IMR-90 (cell line): ENCODE data around the gene CYYR1. TPM values are rescaled to one million over a fixed set of nuclear protein-coding genes. Genes with fewer than 3 reads are reported as not detected.
A peak's percentile ranks its signal among the peaks of the same experiment; 100 is the strongest.

ENCODE experiments used
- ATAC-seq: fragments of 200-7000 bp; cut with Tn5 transposase; 2 replicates; pipeline ENCODE4 v1.9.1; 2020; ENCODE audit warnings: low read depth, mild to moderate bottlenecking, moderate library complexity
- BruUV-seq: library from RNA; stranded (reverse); fragments of 400-500 nt; replicated peaks from 2 replicates; lab custom pipeline; 2021; lab: Mats Ljungman, UMichigan
- CTCF ChIA-PET: fragments of 300-600 bp; formaldehyde crosslinking; extraction: SDS; loops from one replicate; lab custom pipeline; 2021; ENCODE audit warnings: antibody characterized with exemption; lab: Yijun Ruan, JAX
- POLR2A ChIA-PET: fragments of 300-600 bp; sonication (Branson Sonifier 250); formaldehyde crosslinking; loops from one replicate; lab custom pipeline; 2022; ENCODE audit warnings: antibody characterized with exemption; ENCODE audit not compliant: unreplicated experiment; lab: Charles Lee
- DNase-seq: peaks from one replicate; pipeline ENCODE4 v3.0.0; 2013
- H2AFZ ChIP-seq: replicated peaks from 2 replicates; pipeline ENCODE3; 2013; ENCODE audit warnings: low read length, mild to moderate bottlenecking; ENCODE audit not compliant: poor library complexity
- H2AK5ac ChIP-seq: 2 replicates; pipeline ENCODE4 v1.6.1; 2013; ENCODE audit warnings: low read depth, low read length, inconsistent platforms
- H2AK9ac ChIP-seq: replicated peaks from 2 replicates; pipeline ENCODE3; 2013; ENCODE audit warnings: mild to moderate bottlenecking, low read depth, low read length, moderate library complexity; ENCODE audit not compliant: poor library complexity
- H2BK120ac ChIP-seq: 2 replicates; pipeline ENCODE4 v1.6.1; 2013; ENCODE audit warnings: low read depth, low read length, inconsistent platforms
- H2BK15ac ChIP-seq: 3 replicates; pipeline ENCODE4 v1.6.1; 2013; ENCODE audit warnings: low read depth, low read length, inconsistent platforms
- H2BK20ac ChIP-seq: 2 replicates; pipeline ENCODE4 v1.6.1; 2013; ENCODE audit warnings: low read depth, mild to moderate bottlenecking, inconsistent platforms, low read length, moderate library complexity
- H2BK5ac ChIP-seq: 2 replicates; pipeline ENCODE4 v1.6.1; 2013; ENCODE audit warnings: mild to moderate bottlenecking, low read depth, low read length, inconsistent platforms; ENCODE audit not compliant: poor library complexity, severe bottlenecking
- H3K14ac ChIP-seq: replicated peaks from 2 replicates; pipeline ENCODE4 v1.6.1; 2013; ENCODE audit warnings: low read depth, low read length, inconsistent platforms
- H3K18ac ChIP-seq: 2 replicates; pipeline ENCODE4 v1.6.1; 2013; ENCODE audit warnings: low read depth, low read length, control low read depth
- H3K23ac ChIP-seq: 2 replicates; pipeline ENCODE4 v1.6.1; 2013; ENCODE audit warnings: low read depth, low read length, inconsistent platforms
- H3K27ac ChIP-seq: 2 replicates; pipeline ENCODE4 v1.5.1; 2013; ENCODE audit warnings: mild to moderate bottlenecking, control low read depth, low read length; ENCODE audit not compliant: insufficient read depth
- H3K27me3 ChIP-seq: 2 replicates; pipeline ENCODE4 v1.6.1; 2013; ENCODE audit warnings: low read length; ENCODE audit not compliant: control insufficient read depth, insufficient read depth
- H3K36me3 ChIP-seq: 2 replicates; pipeline ENCODE4 v1.6.1; 2013; ENCODE audit warnings: low read length, mixed read lengths; ENCODE audit not compliant: control insufficient read depth, insufficient read depth
- H3K4ac ChIP-seq: 2 replicates; pipeline ENCODE4 v1.6.1; 2013; ENCODE audit warnings: low read depth, low read length, inconsistent platforms
- H3K4me1 ChIP-seq: 2 replicates; pipeline ENCODE4 v1.6.1; 2013; ENCODE audit warnings: low read length, mixed read lengths; ENCODE audit not compliant: control insufficient read depth, insufficient read depth
- H3K4me2 ChIP-seq: 2 replicates; pipeline ENCODE4 v1.6.1; 2013; ENCODE audit warnings: low read depth, mild to moderate bottlenecking, control low read depth, low read length, moderate library complexity
- H3K4me3 ChIP-seq: 2 replicates; pipeline ENCODE4 v1.5.1; 2013; ENCODE audit warnings: low read depth, mild to moderate bottlenecking, control low read depth, low read length, moderate library complexity; ENCODE audit not compliant: insufficient read depth
- H3K56ac ChIP-seq: 2 replicates; pipeline ENCODE4 v1.6.1; 2013; ENCODE audit warnings: low read length, inconsistent platforms; ENCODE audit not compliant: insufficient read depth; ENCODE audit errors: extremely low read depth
- H3K79me1 ChIP-seq, 2 experiments: 2 replicates each; pipeline ENCODE4 v1.6.1; 2013; ENCODE audit warnings: low read length in 2 of 2, inconsistent platforms in 1 of 2, low read depth in 1 of 2
- H3K9ac ChIP-seq: 2 replicates; pipeline ENCODE4 v1.6.1; 2013; ENCODE audit warnings: low read depth, low read length, control low read depth
- H3K9me1 ChIP-seq: 2 replicates; pipeline ENCODE4 v1.6.1; 2013; ENCODE audit warnings: low read length, inconsistent platforms; ENCODE audit not compliant: insufficient read depth
- H3K9me3 ChIP-seq: 2 replicates; pipeline ENCODE4 v1.6.1; 2013; ENCODE audit warnings: low read length; ENCODE audit not compliant: control insufficient read depth, insufficient read depth
- H4K20me1 ChIP-seq: 2 replicates; pipeline ENCODE4 v1.6.1; 2013; ENCODE audit warnings: low read length, inconsistent platforms; ENCODE audit not compliant: insufficient read depth
- H4K5ac ChIP-seq: 2 replicates; pipeline ENCODE4 v1.6.1; 2013; ENCODE audit warnings: mild to moderate bottlenecking, low read depth, low read length, control low read depth
- H4K8ac ChIP-seq, 2 experiments: 2 replicates each; pipeline ENCODE4 v1.6.1; 2013; ENCODE audit warnings: low read depth in 2 of 2, low read length in 2 of 2, control low read depth in 1 of 2, inconsistent platforms in 1 of 2
- H4K91ac ChIP-seq: 2 replicates; pipeline ENCODE4 v1.6.1; 2013; ENCODE audit warnings: low read depth, low read length, inconsistent platforms; ENCODE audit not compliant: insufficient read depth
- BHLHE40 ChIP-seq: fragments of 150-350 bp; IDR thresholded peaks from 2 replicates; pipeline ENCODE4 v1.6.1; 2016; ENCODE audit warnings: mild to moderate bottlenecking, low read depth, low read length
- CEBPB ChIP-seq: IDR thresholded peaks from 2 replicates; pipeline ENCODE4 v1.6.1; 2012; ENCODE audit warnings: low read depth, low read length, improper control_type of control experiment
- CHD1 ChIP-seq: IDR thresholded peaks from 2 replicates; pipeline ENCODE4 v1.6.1; 2012; ENCODE audit warnings: low read depth, low read length, improper control_type of control experiment
- CTCF ChIP-seq: conservative IDR thresholded peaks from 2 replicates; pipeline ENCODE4 v1.5.1; 2012; ENCODE audit warnings: mild to moderate bottlenecking, low read depth, low read length, improper control_type of control experiment
- ELK1 ChIP-seq: fragments of 150-350 bp; IDR thresholded peaks from 2 replicates; pipeline ENCODE4 v1.6.1; 2016; ENCODE audit warnings: low read depth, mild to moderate bottlenecking, low read length, moderate library complexity, borderline replicate concordance
- FOS ChIP-seq: fragments of 150-350 bp; IDR thresholded peaks from 2 replicates; pipeline ENCODE4 v1.6.1; 2016; ENCODE audit warnings: low read depth, low read length
- MAFK ChIP-seq: IDR thresholded peaks from 2 replicates; pipeline ENCODE4 v1.6.1; 2012; ENCODE audit warnings: low read depth, low read length, improper control_type of control experiment
- MAZ ChIP-seq: IDR thresholded peaks from 2 replicates; pipeline ENCODE4 v1.6.1; 2012; ENCODE audit warnings: low read depth, mild to moderate bottlenecking, low read length, improper control_type of control experiment, moderate library complexity, borderline replicate concordance
- MXI1 ChIP-seq: IDR thresholded peaks from 2 replicates; pipeline ENCODE4 v1.6.1; 2012; ENCODE audit warnings: low read depth, mild to moderate bottlenecking, low read length, moderate library complexity, borderline replicate concordance
- NFE2L2 ChIP-seq: fragments of 150-350 bp; IDR thresholded peaks from 2 replicates; pipeline ENCODE4 v1.6.1; 2016; ENCODE audit warnings: low read depth, mild to moderate bottlenecking, low read length
- POLR2A ChIP-seq: IDR thresholded peaks from 2 replicates; pipeline ENCODE4 v1.6.1; 2012; ENCODE audit warnings: mild to moderate bottlenecking, low read depth, low read length
- RAD21 ChIP-seq: IDR thresholded peaks from 2 replicates; pipeline ENCODE4 v1.6.1; 2012; ENCODE audit warnings: low read length, improper control_type of control experiment
- RCOR1 ChIP-seq: IDR thresholded peaks from 2 replicates; pipeline ENCODE4 v1.6.1; 2012; ENCODE audit warnings: mild to moderate bottlenecking, low read length, improper control_type of control experiment; ENCODE audit not compliant: insufficient replicate concordance
- RFX5 ChIP-seq: IDR thresholded peaks from 2 replicates; pipeline ENCODE4 v1.8.0; 2012; ENCODE audit warnings: low read depth, mild to moderate bottlenecking, low read length, moderate library complexity
- SMC3 ChIP-seq: fragments of 150-350 bp; IDR thresholded peaks from 2 replicates; pipeline ENCODE4 v1.6.1; 2016; ENCODE audit warnings: low read depth, mild to moderate bottlenecking, antibody characterized with exemption, low read length, moderate library complexity
- USF2 ChIP-seq: fragments of 150-350 bp; IDR thresholded peaks from 2 replicates; pipeline ENCODE4 v1.6.1; 2017; ENCODE audit warnings: mild to moderate bottlenecking, antibody characterized with exemption, low read length, low read depth
- WGBS, 2 experiments: methylation state at CpG; one replicate each; pipeline versions ENCODE4 v1.1.5 to v1.1.7; 2013; ENCODE audit warnings: missing lambda C conversion rate in 2 of 2; ENCODE audit not compliant: insufficient read length in 1 of 2; ENCODE audit errors: extremely low coverage in 2 of 2; 5-methylcytosine and 5-hydroxymethylcytosine counted together
- dilution Hi-C: fragments of 300-500 bp; cut with HindIII; formaldehyde crosslinking; loops from one replicate; pipeline ENCODE4 v1.14.3; 2018; ENCODE audit warnings: low sequenced_read_pairs; ENCODE audit not compliant: unreplicated experiment
- in situ Hi-C: fragments of 300-500 bp; cut with MboI; formaldehyde crosslinking; loops from 3 replicates; pipeline ENCODE4 v1.14.3; 2019; ENCODE audit warnings: low sequenced_read_pairs, inconsistent platforms, mixed read lengths
- intact Hi-C: fragments of 100-400 bp; cut with micrococcal nuclease; formaldehyde crosslinking; loops from 2 replicates; pipeline ENCODE4 v1.10.0; 2022
- polyA plus RNA-seq, 3 experiments: library from polyadenylated mRNA; depleted of rRNA; stranded (reverse); fragments of >200 nt; gene quantifications; 2 replicates each; pipeline ENCODE4 v1.2.3, GENCODE V29; 2012; ENCODE audit warnings: low replicate concordance in 1 of 3
- total RNA-seq: library from RNA; depleted of rRNA; stranded (reverse); fragments of >200 nt; gene quantifications from 2 replicates; pipeline ENCODE4 v1.2.3, GENCODE V29; 2012

The CYYR1 gene
- total and polyA plus RNA-seq, 2 of the 4 experiments (the other 2 are of a cell fraction) = not detected

- no peak overlapping the region for H2AK5ac ChIP-seq
- no peaks in the 10 kb centered on the region for H3K4me1 ChIP-seq
- WGBS, 2 experiments = 60% methylated on average over 1 of the region's 7 CpGs; no CpG with 5 or more reads in 1 of the 2 experiments
- H3K36me3 ChIP-seq = no peaks in the 10 kb centered on the region
- H2BK5ac ChIP-seq = no peak overlapping the region
- no peak for ATAC-seq
- H3K56ac ChIP-seq = no peak overlapping the region
- no peak overlapping the region for H3K23ac ChIP-seq
- no peak overlapping the region for H2BK120ac ChIP-seq
- no peak for TF ChIP-seq MAZ
- no peak for TF ChIP-seq ELK1
- no peak for TF ChIP-seq RFX5
- no peak for TF ChIP-seq CHD1
- TF ChIP-seq MXI1 = no peak
- no peak for TF ChIP-seq CTCF
- TF ChIP-seq POLR2A = no peak
- TF ChIP-seq USF2 = no peak
- TF ChIP-seq CEBPB = no peak
- TF ChIP-seq RAD21 = no peak
- no peak for TF ChIP-seq MAFK
- TF ChIP-seq FOS = no peak
- TF ChIP-seq SMC3 = no peak
- no peak for TF ChIP-seq RCOR1
- TF ChIP-seq BHLHE40 = no peak
- TF ChIP-seq NFE2L2 = no peak
- H3K9me3 ChIP-seq = no peaks in the 10 kb centered on the region
- dilution Hi-C loops (no loop called here), intact Hi-C loops (no loop called here), in situ Hi-C loops (no loop called here)
- no peaks in the 10 kb centered on the region for H3K79me1 ChIP-seq
- DNase-seq = no peak
- no peak overlapping the region for H4K91ac ChIP-seq
- no peak overlapping the region for H2AFZ ChIP-seq
- peak overlapping the region; percentile 54; the same call in 1 of the 2 replicates for H3K4me2 ChIP-seq
- H3K27ac ChIP-seq = no peak overlapping the region
- H3K9me1 ChIP-seq = no peaks in the 10 kb centered on the region
- no peak overlapping the region for H3K4me3 ChIP-seq
- no peak overlapping the region for H2BK20ac ChIP-seq
- H4K5ac ChIP-seq = no peak overlapping the region
- H3K9ac ChIP-seq = no peak overlapping the region
- H3K18ac ChIP-seq = no peak overlapping the region
- POLR2A ChIA-PET = no interaction called here
- H4K8ac ChIP-seq = no peak overlapping the region
- no TSS peak for BruUV-seq
- H4K20me1 ChIP-seq = no peaks in the 10 kb centered on the region
- H2BK15ac ChIP-seq = no peak overlapping the region
- no peak overlapping the region for H3K4ac ChIP-seq
- H3K27me3 ChIP-seq = no peaks in the 10 kb centered on the region
- H3K14ac ChIP-seq = no peak overlapping the region
- no peak overlapping the region for H2AK9ac ChIP-seq
- CTCF ChIA-PET = no interaction called here
Measured at GRCh38 chr21:26588446-26588845, 15.4 kb upstream of the CYYR1 start.
